Adrenal gland (tissue), 12 donors: ENCODE data around the gene STN1. TPM values are rescaled to one million over a fixed set of nuclear protein-coding genes. Genes with fewer than 3 reads are reported as not detected.

ENCODE experiments used
- DNase-seq, 7 donors: peaks; one replicate each; pipeline ENCODE4 v3.0.0-alpha.2; 2019 to 2020
- H3K27ac ChIP-seq, 5 donors: fragments of 200-600 bp; sonication (generic) in 4 of 5; 1 replicate in 3 of 5; 2 replicates in 2 of 5; pipeline versions ENCODE4 v1.5.1 to v1.8.0; 2016 to 2020; ENCODE audit warnings: mild to moderate bottlenecking in 1 of 5
- H3K27me3 ChIP-seq: fragments of 200-600 bp; 2 replicates; pipeline ENCODE4 v1.8.0; 2021
- H3K36me3 ChIP-seq, 2 donors: fragments of 200-600 bp; replicated peaks in 1 of 2; 1 replicate in 1 of 2; 2 replicates in 1 of 2; pipeline versions ENCODE4 v1.5.1 to v1.8.0; 2018 to 2022
- H3K4me1 ChIP-seq, 2 donors: fragments of 200-600 bp; replicated peaks in 1 of 2; 1 replicate in 1 of 2; 2 replicates in 1 of 2; pipeline versions ENCODE4 v1.5.1 to v1.8.0; 2018 to 2021
- H3K4me3 ChIP-seq, 4 donors: fragments of 200-600 bp; sonication (generic) in 3 of 4; one replicate each; pipeline ENCODE4 v1.5.1; 2016 to 2018
- H3K9me3 ChIP-seq, 3 donors: fragments of 200-600 bp; sonication (generic) in 1 of 3; replicated peaks in 1 of 3; 1 replicate in 2 of 3; 2 replicates in 1 of 3; pipeline versions ENCODE4 v1.5.1 to v1.8.0; 2016 to 2021
- POLR2A ChIP-seq, 2 donors: fragments of 450-650 bp; IDR thresholded peaks; one replicate each; pipeline ENCODE4 v1.6.1; 2017; ENCODE audit warnings: antibody characterized with exemption in 2 of 2, mild to moderate bottlenecking in 2 of 2, moderate library complexity in 1 of 2
- WGBS, 4 donors: extraction: QIAGEN DNeasy Blood & Tissue Kit in 2 of 4; methylation state at CpG; one replicate each; pipeline versions ENCODE4 v1.1.5 to v1.1.7; 2013 to 2017; 5-methylcytosine and 5-hydroxymethylcytosine counted together
- intact Hi-C, 2 donors: fragments of 100-400 bp; cut with DNase I; formaldehyde crosslinking; loops; one replicate each; pipeline versions ENCODE4 v1.14.1 to v1.15.0; 2022 to 2023
- polyA plus RNA-seq, 3 donors: library from polyadenylated mRNA; stranded (reverse); fragments of 200-250 nt in 2 of 3; fragments of 350-450 nt in 1 of 3; fragmentation: Illumina TruSeq in 1 of 3; extraction: RNeasy Lipid Tissue Mini Kit (QIAGEN cat#74804) in 1 of 3; gene quantifications; one replicate each; pipeline ENCODE4 v1.2.3, GENCODE V29; 2013 to 2014
- total RNA-seq, 9 donors: library from RNA; depleted of rRNA in 4 of 9; stranded (reverse); fragments of >200 nt in 4 of 9; fragments of 120-200 nt in 1 of 9; fragmentation: NEBNext Ultra II Directional in 1 of 9; extraction: Animal tissue kit (Norgen Biotek cat#: 25700) in 1 of 9; gene quantifications; one replicate each; pipeline versions ENCODE4 v1.1.0 to v1.2.4, GENCODE V29; 2013 to 2023
- TF ChIP-seq, protein P1 (sequence below), 6 experiments: fragments of 450-650 bp in 4 of 6; fragments of 200-600 bp in 2 of 6; sonication (generic) in 1 of 6; IDR thresholded peaks; 1 replicate in 5 of 6; 2 replicates in 1 of 6; pipeline versions ENCODE4 v1.5.1 to v1.8.0; 2016 to 2021; ENCODE audit warnings: antibody characterized with exemption in 6 of 6, mild to moderate bottlenecking in 2 of 6, moderate library complexity in 1 of 6
- donor health status: healthy with polysubstance abuse.
- donor health status: Bipolar disorder and iron deficiency.
- donor health status: DM: yes; HTN: yes; CAD: no.
- donor health status: DM: no; HTN: no; CAD: no.
- donor health status: DM: no; HTN: no; CAD: no.
- donor health status: DM: yes; HTN: yes; CAD: no.

Gene STN1
- total and polyA plus RNA-seq, 12 donors, result 14.8 to 73.6 (median 36.2) TPM

DNA sequence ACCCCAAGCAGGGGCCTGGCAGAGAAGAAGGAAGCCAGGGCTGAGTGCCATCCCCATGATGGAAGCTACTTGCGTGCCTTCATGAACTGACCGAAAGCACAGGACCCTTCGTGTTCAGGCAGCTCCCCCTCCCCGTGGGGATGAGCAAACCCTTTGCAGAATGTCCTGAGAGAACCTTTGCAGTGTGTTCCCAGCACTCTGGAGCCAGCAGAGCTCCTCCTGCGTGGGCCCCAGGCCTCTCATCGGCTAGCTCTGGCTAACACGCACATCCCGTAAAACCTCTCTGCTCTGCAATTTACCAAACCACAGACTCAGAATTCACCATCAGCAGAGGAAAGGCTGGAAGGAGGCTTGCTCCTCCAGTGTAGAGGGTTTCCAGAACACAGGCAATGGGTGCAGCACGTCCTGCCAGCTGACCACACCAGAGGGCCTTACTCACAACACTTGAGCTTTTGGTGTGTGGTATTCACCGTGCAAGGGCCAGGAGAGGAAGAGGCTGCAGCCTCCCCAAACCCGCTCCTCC, 65.7 kb downstream of the STN1 start:
- Histone ChIP-seq H3K36me3 (no peaks in the 10 kb centered on the region), H3K27ac (peak overlapping the region in 3 of 5 donors; percentile 12 to 72 (median 38)), H3K27me3 (no peaks in the 10 kb centered on the region), H3K9me3 (no peaks in the 10 kb centered on the region), H3K4me3 (no peak overlapping the region), H3K4me1 (peaks cover 7 to 56% of the 10 kb centered on the region in 2 donors)
- DNase-seq, result no peak
- intact Hi-C loops, result no loop called here
- TF ChIP-seq POLR2A (IDR thresholded peaks at IDR 0.05), result no peak
- TF ChIP-seq, protein P1, sequence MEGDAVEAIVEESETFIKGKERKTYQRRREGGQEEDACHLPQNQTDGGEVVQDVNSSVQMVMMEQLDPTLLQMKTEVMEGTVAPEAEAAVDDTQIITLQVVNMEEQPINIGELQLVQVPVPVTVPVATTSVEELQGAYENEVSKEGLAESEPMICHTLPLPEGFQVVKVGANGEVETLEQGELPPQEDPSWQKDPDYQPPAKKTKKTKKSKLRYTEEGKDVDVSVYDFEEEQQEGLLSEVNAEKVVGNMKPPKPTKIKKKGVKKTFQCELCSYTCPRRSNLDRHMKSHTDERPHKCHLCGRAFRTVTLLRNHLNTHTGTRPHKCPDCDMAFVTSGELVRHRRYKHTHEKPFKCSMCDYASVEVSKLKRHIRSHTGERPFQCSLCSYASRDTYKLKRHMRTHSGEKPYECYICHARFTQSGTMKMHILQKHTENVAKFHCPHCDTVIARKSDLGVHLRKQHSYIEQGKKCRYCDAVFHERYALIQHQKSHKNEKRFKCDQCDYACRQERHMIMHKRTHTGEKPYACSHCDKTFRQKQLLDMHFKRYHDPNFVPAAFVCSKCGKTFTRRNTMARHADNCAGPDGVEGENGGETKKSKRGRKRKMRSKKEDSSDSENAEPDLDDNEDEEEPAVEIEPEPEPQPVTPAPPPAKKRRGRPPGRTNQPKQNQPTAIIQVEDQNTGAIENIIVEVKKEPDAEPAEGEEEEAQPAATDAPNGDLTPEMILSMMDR (IDR thresholded peaks at IDR 0.05), result no peak
- WGBS, 4 donors, result 70 to 89% (median 83%) methylated on average over 8 to 11 of the region's 11 CpGs

DNA sequence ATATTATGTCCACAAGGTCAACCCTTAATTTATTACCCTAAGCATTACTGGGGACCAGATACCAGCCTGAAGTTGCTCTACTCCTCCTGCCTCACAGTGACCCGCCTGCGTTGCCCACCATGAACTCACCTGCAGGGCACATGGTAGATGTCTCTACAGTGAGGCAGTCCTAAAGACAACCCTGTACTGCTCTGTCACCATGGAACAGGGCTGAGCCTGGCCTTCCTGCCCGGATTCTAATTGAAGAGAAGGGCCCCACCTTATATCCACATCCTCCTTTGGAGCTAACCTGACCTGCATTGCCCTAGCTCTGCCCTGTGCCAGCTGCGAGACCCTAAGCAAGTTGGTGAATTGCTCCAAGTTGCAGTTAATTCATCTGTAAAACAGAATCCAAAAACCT, 66.7 kb downstream of the STN1 start:
- intact Hi-C loops, result no loop called here
- no peaks in the 10 kb centered on the region for H3K27me3 ChIP-seq
- H3K4me3 ChIP-seq, result no peak overlapping the region
- 82 to 91% (median 90%) methylated on average over 4 of the region's 4 CpGs for WGBS, 4 donors
- TF ChIP-seq, protein P1 (IDR thresholded peaks at IDR 0.05), result no peak
- TF ChIP-seq POLR2A (IDR thresholded peaks at IDR 0.05), result no peak
- no peaks in the 10 kb centered on the region for H3K36me3 ChIP-seq
- DNase-seq, result no peak
- peaks cover 7 to 56% of the 10 kb centered on the region in 2 donors for H3K4me1 ChIP-seq
- no peaks in the 10 kb centered on the region for H3K9me3 ChIP-seq
- H3K27ac ChIP-seq, result no peak overlapping the region

DNA sequence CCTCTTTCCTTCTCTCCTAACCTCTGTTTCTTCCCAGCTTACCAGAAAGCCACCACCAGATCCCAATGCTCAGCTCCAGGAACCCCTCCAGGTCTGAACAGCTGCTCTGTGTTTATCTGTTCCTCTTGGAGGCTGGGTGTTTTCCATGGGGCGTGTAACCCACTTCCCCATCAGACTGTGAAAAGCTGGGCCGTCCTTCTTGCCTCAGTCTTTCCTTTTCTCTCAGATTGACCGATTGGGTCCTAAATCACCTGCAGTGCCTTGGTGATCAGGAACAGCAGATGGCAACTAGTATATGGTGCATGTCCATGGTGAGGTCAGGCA, 67.5 kb downstream of the STN1 start:
- H3K4me1 ChIP-seq, result peaks cover 7 to 56% of the 10 kb centered on the region in 2 donors
- H3K9me3 ChIP-seq, result no peaks in the 10 kb centered on the region
- intact Hi-C loops, result no loop called here
- 63 to 85% (median 80%) methylated on average over 3 of the region's 3 CpGs for WGBS, 4 donors
- no peaks in the 10 kb centered on the region for H3K36me3 ChIP-seq
- H3K27ac ChIP-seq, result peak overlapping the region in 2 of 5 donors; percentile 73 to 88
- TF ChIP-seq POLR2A (IDR thresholded peaks at IDR 0.05), result no peak
- TF ChIP-seq, protein P1 (IDR thresholded peaks at IDR 0.05), result no peak
- no peak overlapping the region for H3K4me3 ChIP-seq
- no peaks in the 10 kb centered on the region for H3K27me3 ChIP-seq
- no peak for DNase-seq

DNA sequence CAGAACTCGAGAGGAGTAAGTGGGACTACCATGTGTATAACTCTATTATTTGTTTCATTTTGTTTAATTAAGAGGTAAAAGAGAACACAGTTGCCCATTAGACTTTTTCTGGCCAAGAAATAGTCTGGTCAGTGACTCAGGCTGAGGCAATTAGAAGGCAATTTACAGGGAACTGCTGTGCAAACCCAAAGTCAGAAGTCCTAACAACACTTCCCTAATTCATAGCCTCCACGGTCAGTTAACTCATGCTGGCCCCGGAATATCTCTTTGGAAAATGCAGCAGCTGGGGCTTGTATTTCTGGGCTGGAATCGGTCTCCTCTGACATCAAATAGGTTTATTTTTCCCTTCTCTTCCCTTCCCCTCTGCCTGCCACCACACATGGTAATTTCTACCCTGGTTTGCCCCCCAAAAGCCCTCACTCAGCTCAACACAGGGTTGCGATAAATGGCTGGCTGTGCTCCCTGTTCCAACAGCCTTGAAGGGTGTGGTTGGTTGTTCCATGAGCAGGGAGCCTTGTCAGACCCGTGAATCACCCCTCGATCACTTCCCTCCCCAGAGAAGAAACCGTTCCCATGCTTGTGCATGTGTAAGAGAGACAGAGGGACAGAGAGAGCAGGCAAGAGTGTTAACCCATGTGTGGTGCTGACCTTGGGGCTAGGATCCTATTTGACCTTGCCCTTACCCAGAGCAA, 68.0 kb downstream of the STN1 start:
- intact Hi-C loops, result no loop called here
- H3K9me3 ChIP-seq, result no peaks in the 10 kb centered on the region
- 34 to 38% (median 36%) methylated on average over 8 of the region's 8 CpGs for WGBS, 4 donors
- H3K4me1 ChIP-seq, result peaks cover 6 to 55% of the 10 kb centered on the region in 2 donors
- peak in 5 of 7 donors; percentile 42 to 67 (median 56) for DNase-seq
- no peaks in the 10 kb centered on the region for H3K27me3 ChIP-seq
- H3K27ac ChIP-seq, result peak overlapping the region in 2 of 5 donors; percentile 73 to 88
- no peak for TF ChIP-seq POLR2A (IDR thresholded peaks at IDR 0.05)
- TF ChIP-seq, protein P1 (IDR thresholded peaks at IDR 0.05), result no peak
- H3K36me3 ChIP-seq, result no peaks in the 10 kb centered on the region
- no peak overlapping the region for H3K4me3 ChIP-seq
